Panc1 (cell line): ENCODE data around the gene EP400. TPM values are rescaled to one million over a fixed set of nuclear protein-coding genes. Genes with fewer than 3 reads are reported as not detected.

Experiments used
- ATAC-seq: fragments of 200-7000 bp; cut with Tn5 transposase; 2 replicates; pipeline ENCODE4 v1.9.1; 2020; ENCODE audit warnings: mild to moderate bottlenecking, moderate library complexity
- BruUV-seq: library from RNA; stranded (reverse); fragments of 400-500 nt; replicated peaks from 2 replicates; lab custom pipeline; 2021; lab: Mats Ljungman, UMichigan
- CTCF ChIA-PET: fragments of 300-600 bp; sonication (Branson Sonifier 250); formaldehyde crosslinking; loops from one replicate; lab custom pipeline; 2022; ENCODE audit warnings: antibody characterized with exemption; lab: Charles Lee
- POLR2A ChIA-PET: fragments of 300-600 bp; sonication (Branson Sonifier 250); formaldehyde crosslinking; loops from one replicate; lab custom pipeline; 2022; ENCODE audit warnings: antibody characterized with exemption; lab: Charles Lee
- DNase-seq: peaks from one replicate; pipeline ENCODE4 v3.0.0-alpha.2; 2010; ENCODE audit warnings: low read depth, low spot score
- H3K27ac ChIP-seq: 2 replicates; pipeline ENCODE4 v1.5.1; 2011; ENCODE audit warnings: mild to moderate bottlenecking, low read length, inconsistent platforms
- H3K27me3 ChIP-seq: fragments of 200-500 bp; sonication (Bioruptor generic); 2 replicates; pipeline ENCODE4 v1.6.0; 2014; ENCODE audit warnings: low read length, inconsistent platforms; ENCODE audit not compliant: control insufficient read depth, insufficient read depth
- H3K36me3 ChIP-seq: fragments of 200-500 bp; sonication (Bioruptor generic); 2 replicates; pipeline ENCODE4 v1.5.1; 2014; ENCODE audit warnings: inconsistent platforms, mild to moderate bottlenecking, low read length, moderate library complexity; ENCODE audit not compliant: control insufficient read depth, insufficient read depth
- H3K4me1 ChIP-seq: 2 replicates; pipeline ENCODE4 v1.5.1; 2011; ENCODE audit warnings: inconsistent platforms, mild to moderate bottlenecking, low read length, moderate library complexity; ENCODE audit not compliant: control insufficient read depth, insufficient read depth
- H3K4me3 ChIP-seq, 2 experiments: 2 replicates each; pipeline ENCODE4 v1.5.1; 2011 to 2012; ENCODE audit warnings: low read depth in 2 of 2, low read length in 2 of 2, mild to moderate bottlenecking in 2 of 2, inconsistent platforms in 1 of 2, moderate library complexity in 1 of 2
- H3K9me3 ChIP-seq: fragments of 200-500 bp; sonication (Bioruptor generic); 2 replicates; pipeline ENCODE4 v1.5.1; 2014; ENCODE audit warnings: low read depth, mild to moderate bottlenecking, inconsistent platforms, low read length, moderate library complexity; ENCODE audit not compliant: control insufficient read depth, insufficient read depth
- POLR2AphosphoS5 ChIP-seq: IDR thresholded peaks from 2 replicates; pipeline ENCODE4 v1.6.1; 2012; ENCODE audit warnings: mild to moderate bottlenecking, low read depth, low read length, moderate library complexity
- SIN3A ChIP-seq: IDR thresholded peaks from 2 replicates; pipeline ENCODE4 v1.6.1; 2012; ENCODE audit warnings: low read depth, mild to moderate bottlenecking, low read length, moderate library complexity, borderline replicate concordance; ENCODE audit not compliant: insufficient read depth
- TCF7L2 ChIP-seq: IDR thresholded peaks from 2 replicates; pipeline ENCODE4 v1.6.1; 2011; ENCODE audit warnings: mild to moderate bottlenecking, low read depth, low read length, inconsistent platforms
- in situ Hi-C: cut with HindIII; loops from 2 replicates; pipeline ENCODE4 v1.10.0; 2016; ENCODE audit warnings: low sequenced_read_pairs, low pct_unique_long_range_greater_than_20kb
- intact Hi-C: fragments of 100-400 bp; cut with micrococcal nuclease; formaldehyde crosslinking; loops from one replicate; pipeline ENCODE4 v1.10.0; 2022; ENCODE audit not compliant: unreplicated experiment
- total RNA-seq: library from RNA; stranded (reverse); gene quantifications from one replicate; pipeline ENCODE4 v1.2.1, GENCODE V29; 2021; ENCODE audit not compliant: unreplicated experiment
- TF ChIP-seq, protein P1 (sequence below), 2 experiments: IDR thresholded peaks; 2 replicates each; pipeline ENCODE4 v1.6.1; 2011 to 2012; ENCODE audit warnings: low read depth in 2 of 2, control low read depth in 1 of 2, low read length in 1 of 2, mild to moderate bottlenecking in 1 of 2, moderate library complexity in 1 of 2; ENCODE audit not compliant: insufficient read depth in 1 of 2
- TF ChIP-seq, protein P2 (sequence below): fragments of 450-650 bp; IDR thresholded peaks from 2 replicates; pipeline ENCODE4 v1.5.1; 2017; ENCODE audit warnings: mild to moderate bottlenecking

The EP400 gene
- total RNA-seq, 1 experiment from 2014 or later: 59.4 TPM

DNA sequence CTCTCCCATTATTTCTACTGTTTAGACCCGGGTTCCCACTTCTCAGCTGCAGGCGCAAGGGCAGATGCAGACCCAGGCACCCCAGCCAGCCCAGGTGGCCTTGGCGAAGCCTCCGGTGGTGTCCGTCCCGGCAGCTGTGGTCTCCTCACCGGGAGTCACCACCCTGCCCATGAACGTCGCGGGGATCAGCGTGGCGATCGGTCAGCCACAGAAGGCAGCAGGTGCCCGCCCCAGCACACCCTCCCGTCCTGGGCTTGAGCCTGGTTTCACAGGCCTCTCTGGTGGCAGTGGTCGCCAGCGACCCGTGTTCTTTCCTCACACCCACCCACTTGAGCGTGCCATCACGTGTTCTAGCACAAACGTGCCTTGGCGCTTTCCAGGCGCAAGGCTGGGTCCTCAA is 117.0 kb downstream of the EP400 start:
- CTCF ChIA-PET: no interaction called here
- ATAC-seq (no peak), DNase-seq (no peak)
- H3K4me3 ChIP-seq: no peak overlapping the region
- intact Hi-C loops (no loop called here), in situ Hi-C loops (no loop called here)
- no peaks in the 10 kb centered on the region for H3K4me1 ChIP-seq
- no peaks in the 10 kb centered on the region for H3K27me3 ChIP-seq
- H3K36me3 ChIP-seq: peaks cover 13% of the 10 kb centered on the region; the same call in 1 of the 2 replicates
- H3K9me3 ChIP-seq: no peaks in the 10 kb centered on the region
- POLR2A ChIA-PET: no interaction called here
- TF ChIP-seq, protein P1, sequence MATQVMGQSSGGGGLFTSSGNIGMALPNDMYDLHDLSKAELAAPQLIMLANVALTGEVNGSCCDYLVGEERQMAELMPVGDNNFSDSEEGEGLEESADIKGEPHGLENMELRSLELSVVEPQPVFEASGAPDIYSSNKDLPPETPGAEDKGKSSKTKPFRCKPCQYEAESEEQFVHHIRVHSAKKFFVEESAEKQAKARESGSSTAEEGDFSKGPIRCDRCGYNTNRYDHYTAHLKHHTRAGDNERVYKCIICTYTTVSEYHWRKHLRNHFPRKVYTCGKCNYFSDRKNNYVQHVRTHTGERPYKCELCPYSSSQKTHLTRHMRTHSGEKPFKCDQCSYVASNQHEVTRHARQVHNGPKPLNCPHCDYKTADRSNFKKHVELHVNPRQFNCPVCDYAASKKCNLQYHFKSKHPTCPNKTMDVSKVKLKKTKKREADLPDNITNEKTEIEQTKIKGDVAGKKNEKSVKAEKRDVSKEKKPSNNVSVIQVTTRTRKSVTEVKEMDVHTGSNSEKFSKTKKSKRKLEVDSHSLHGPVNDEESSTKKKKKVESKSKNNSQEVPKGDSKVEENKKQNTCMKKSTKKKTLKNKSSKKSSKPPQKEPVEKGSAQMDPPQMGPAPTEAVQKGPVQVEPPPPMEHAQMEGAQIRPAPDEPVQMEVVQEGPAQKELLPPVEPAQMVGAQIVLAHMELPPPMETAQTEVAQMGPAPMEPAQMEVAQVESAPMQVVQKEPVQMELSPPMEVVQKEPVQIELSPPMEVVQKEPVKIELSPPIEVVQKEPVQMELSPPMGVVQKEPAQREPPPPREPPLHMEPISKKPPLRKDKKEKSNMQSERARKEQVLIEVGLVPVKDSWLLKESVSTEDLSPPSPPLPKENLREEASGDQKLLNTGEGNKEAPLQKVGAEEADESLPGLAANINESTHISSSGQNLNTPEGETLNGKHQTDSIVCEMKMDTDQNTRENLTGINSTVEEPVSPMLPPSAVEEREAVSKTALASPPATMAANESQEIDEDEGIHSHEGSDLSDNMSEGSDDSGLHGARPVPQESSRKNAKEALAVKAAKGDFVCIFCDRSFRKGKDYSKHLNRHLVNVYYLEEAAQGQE (IDR thresholded peaks at IDR 0.05; ENCODE audit: insufficient read depth in 1 of 2, low read depth in 2 of 2, low read length in 1 of 2): no peak
- TF ChIP-seq TCF7L2: no peak
- TF ChIP-seq POLR2AphosphoS5: no peak
- TF ChIP-seq, protein P2, sequence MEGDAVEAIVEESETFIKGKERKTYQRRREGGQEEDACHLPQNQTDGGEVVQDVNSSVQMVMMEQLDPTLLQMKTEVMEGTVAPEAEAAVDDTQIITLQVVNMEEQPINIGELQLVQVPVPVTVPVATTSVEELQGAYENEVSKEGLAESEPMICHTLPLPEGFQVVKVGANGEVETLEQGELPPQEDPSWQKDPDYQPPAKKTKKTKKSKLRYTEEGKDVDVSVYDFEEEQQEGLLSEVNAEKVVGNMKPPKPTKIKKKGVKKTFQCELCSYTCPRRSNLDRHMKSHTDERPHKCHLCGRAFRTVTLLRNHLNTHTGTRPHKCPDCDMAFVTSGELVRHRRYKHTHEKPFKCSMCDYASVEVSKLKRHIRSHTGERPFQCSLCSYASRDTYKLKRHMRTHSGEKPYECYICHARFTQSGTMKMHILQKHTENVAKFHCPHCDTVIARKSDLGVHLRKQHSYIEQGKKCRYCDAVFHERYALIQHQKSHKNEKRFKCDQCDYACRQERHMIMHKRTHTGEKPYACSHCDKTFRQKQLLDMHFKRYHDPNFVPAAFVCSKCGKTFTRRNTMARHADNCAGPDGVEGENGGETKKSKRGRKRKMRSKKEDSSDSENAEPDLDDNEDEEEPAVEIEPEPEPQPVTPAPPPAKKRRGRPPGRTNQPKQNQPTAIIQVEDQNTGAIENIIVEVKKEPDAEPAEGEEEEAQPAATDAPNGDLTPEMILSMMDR: no peak
- TF ChIP-seq SIN3A: no peak
- no peak overlapping the region for H3K27ac ChIP-seq
- no TSS peak for BruUV-seq

DNA sequence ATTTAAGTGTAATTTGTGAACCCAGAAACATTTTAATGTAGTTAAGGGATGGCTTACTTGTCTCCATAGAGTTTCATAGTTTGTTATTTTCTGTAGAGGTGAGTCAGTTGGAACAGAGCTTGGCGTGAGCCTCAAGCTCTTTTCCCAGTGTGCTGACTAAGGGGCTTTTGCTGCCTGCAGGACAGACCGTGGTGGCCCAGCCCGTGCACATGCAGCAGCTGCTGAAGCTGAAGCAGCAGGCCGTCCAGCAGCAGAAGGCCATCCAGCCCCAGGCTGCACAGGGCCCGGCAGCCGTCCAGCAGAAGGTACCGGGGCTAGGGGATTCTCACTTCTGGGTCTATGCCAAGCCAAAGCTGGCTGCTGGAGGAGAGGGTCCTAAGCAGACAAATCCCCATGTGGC is 117.4 kb downstream of the EP400 start:
- no TSS peak for BruUV-seq
- ATAC-seq (no peak), DNase-seq (no peak)
- H3K27me3 ChIP-seq: no peaks in the 10 kb centered on the region
- TF ChIP-seq SIN3A (no peak), POLR2AphosphoS5 (no peak), TCF7L2 (no peak)
- TF ChIP-seq, protein P2: no peak
- TF ChIP-seq, protein P1 (IDR thresholded peaks at IDR 0.05; ENCODE audit: insufficient read depth in 1 of 2, low read depth in 2 of 2, low read length in 1 of 2): no peak
- no peak overlapping the region for H3K4me3 ChIP-seq
- POLR2A ChIA-PET: no interaction called here
- CTCF ChIA-PET: no interaction called here
- H3K27ac ChIP-seq: no peak overlapping the region
- peaks cover 13% of the 10 kb centered on the region; the same call in 1 of the 2 replicates for H3K36me3 ChIP-seq
- no peaks in the 10 kb centered on the region for H3K4me1 ChIP-seq
- no peaks in the 10 kb centered on the region for H3K9me3 ChIP-seq
- intact Hi-C loops (no loop called here), in situ Hi-C loops (no loop called here)
